Activated gamma-delta T cell treated with anti-CD3 and anti-CD28 coated beads, Interleukin-2, amount 50 U/mL, for 16 hours (primary cell): ENCODE results near the gene PTGFRN.
A peak's percentile ranks its signal among the peaks of the same experiment; 100 is the strongest.
"Not testable (repeated sequence)": the region's sequence is repeated elsewhere in the genome, so short reads cannot be mapped to it uniquely, and the experiment has no call there.

Experiments
- DNase-seq: peaks from one replicate; pipeline ENCODE4 v3.0.0-alpha.2; 2020; ENCODE audit warnings: low read depth

The PTGFRN gene

GRCh38 chr1:116971965-116972673 is 62.4 kb downstream of the PTGFRN start:
- no peak for DNase-seq

- no peak for DNase-seq
Measured at GRCh38 chr1:116972674-116973030, 62.9 kb downstream of the PTGFRN start.

- not testable (repeated sequence) for DNase-seq
Measured at GRCh38 chr1:116980309-116980708, 70.6 kb downstream of the PTGFRN start.

- no peak for DNase-seq
Measured at GRCh38 chr1:116981521-116982037, 71.9 kb downstream of the PTGFRN start.

GRCh38 chr1:116982319-116983004 is 72.7 kb downstream of the PTGFRN start:
- no peak for DNase-seq

GRCh38 chr1:116983112-116983511 is 73.4 kb downstream of the PTGFRN start:
- no peak for DNase-seq

- no peak for DNase-seq
Measured at GRCh38 chr1:116983678-116984077, 74.0 kb downstream of the PTGFRN start.

GRCh38 chr1:116984406-116985160 is 74.9 kb downstream of the PTGFRN start:
- DNase-seq: no peak

GRCh38 chr1:116986421-116987255 is 76.9 kb downstream of the PTGFRN start:
- no peak for DNase-seq

GRCh38 chr1:116987256-116987555 is 77.5 kb downstream of the PTGFRN start:
- DNase-seq: peak; percentile 39

- DNase-seq: no peak
Measured at GRCh38 chr1:116988248-116988647, 78.5 kb downstream of the PTGFRN start.

- no peak for DNase-seq
Measured at GRCh38 chr1:116988908-116989307, 79.2 kb downstream of the PTGFRN start.

GRCh38 chr1:116989835-116990234 is 80.1 kb downstream of the PTGFRN start:
- no peak for DNase-seq

GRCh38 chr1:116990612-116991151 is 81.0 kb downstream of the PTGFRN start:
- DNase-seq: no peak

GRCh38 chr1:116991171-116991845 is 81.6 kb downstream of the PTGFRN start:
- DNase-seq: no peak

- no peak for DNase-seq
Measured at GRCh38 chr1:116991918-116992317, 82.2 kb downstream of the PTGFRN start.

GRCh38 chr1:116993286-116993685 is 83.6 kb downstream of the PTGFRN start:
- no peak for DNase-seq

- no peak for DNase-seq
Measured at GRCh38 chr1:116994411-116994810, 84.7 kb downstream of the PTGFRN start.

- DNase-seq: no peak
Measured at GRCh38 chr1:116997066-116997465, 87.3 kb downstream of the PTGFRN start.

- DNase-seq: no peak
Measured at GRCh38 chr1:116997636-116998035, 87.9 kb downstream of the PTGFRN start.

- no peak for DNase-seq
Measured at GRCh38 chr1:116999596-116999995, 89.9 kb downstream of the PTGFRN start.
